H1 (cell line): ENCODE measurements around the gene EHBP1. TPM values are rescaled to one million over a fixed set of nuclear protein-coding genes. Genes with fewer than 3 reads are reported as not detected.

Experiments used
- EZH2 ChIP-seq: fragments of 200-600 bp; sonication (generic); IDR thresholded peaks from 2 replicates; pipeline ENCODE4 v1.7.1; 2012; ENCODE audit warnings: low read depth, mild to moderate bottlenecking, moderate library complexity, low read length, inconsistent platforms; ENCODE audit not compliant: severe bottlenecking
- RAD21 ChIP-seq, 2 experiments: IDR thresholded peaks in 1 of 2; conservative IDR thresholded peaks in 1 of 2; 2 replicates each; pipeline ENCODE4 v1.6.1; 2011; ENCODE audit warnings: low read depth in 2 of 2, low read length in 2 of 2, improper control_type of control experiment in 1 of 2, inconsistent platforms in 1 of 2, mild to moderate bottlenecking in 1 of 2, moderate library complexity in 1 of 2
- TBP ChIP-seq: IDR thresholded peaks from 2 replicates; pipeline ENCODE4 v1.6.1; 2011; ENCODE audit warnings: low read depth, low read length, improper control_type of control experiment
- polyA plus RNA-seq, 7 experiments: library from polyadenylated mRNA; depleted of rRNA in 3 of 7; stranded (reverse) in 5 of 7; unstranded in 2 of 7; fragments of >200 nt in 5 of 7; fragments of 200-250 nt in 2 of 7; gene quantifications; 1 replicate in 5 of 7; 2 replicates in 1 of 7; 4 replicates in 1 of 7; pipeline versions ENCODE4 v1.2.1 to v1.2.3, GENCODE V29; 2011 to 2013; ENCODE audit warnings: missing spikeins in 2 of 7, mixed read lengths in 2 of 7
- total RNA-seq: library from RNA; stranded (reverse); fragmentation: NEBNext Ultra II Directional; extraction: Animal tissue kit (Norgen Biotek cat#: 25700); gene quantifications from 2 replicates; pipeline ENCODE4 v1.2.1, GENCODE V29; 2021

EHBP1 gene
- total and polyA plus RNA-seq, 2 of the 8 experiments (the other 6 are each of a cell fraction or from before 2014, with no cell fraction given): 12.0 to 64.1 TPM

GRCh38 chr2:62705007-62705829 is at the start of gene EHBP1 (continued):
- TF ChIP-seq EZH2 (no peak), RAD21 (IDR thresholded peaks at IDR 0.05 in 1 of 2, conservative IDR thresholded peaks at IDR 0.05 in 1 of 2; ENCODE audit: low read depth in 2 of 2, low read length in 2 of 2) (no peak; a peak in 1 of 4 replicates), TBP (peak; percentile 66)
